HL-60 (cell line): ENCODE measurements around the gene GMCL2.
"Not testable (repeated sequence)": the region's sequence is repeated elsewhere in the genome, so short reads cannot be mapped to it uniquely, and the experiment has no call there.

Experiments used
- DNase-seq, 2 experiments: peaks; one replicate each; pipeline ENCODE4 v3.0.0-alpha.2; 2010 to 2020; ENCODE audit warnings: low read depth in 1 of 2, low spot score in 1 of 2
- H3K27ac ChIP-seq: fragments of 250-450 bp; sonication (Bioruptor Pico); replicated peaks from 2 replicates; pipeline ENCODE4 v1.5.1; 2020; ENCODE audit warnings: mild to moderate bottlenecking, moderate library complexity
- H3K27me3 ChIP-seq: fragments of 250-450 bp; sonication (Bioruptor Pico); 2 replicates; pipeline ENCODE4 v1.5.1; 2021; ENCODE audit warnings: mild to moderate bottlenecking, moderate library complexity; ENCODE audit not compliant: insufficient read depth, poor library complexity, severe bottlenecking
- H3K4me3 ChIP-seq: replicated peaks from 2 replicates; pipeline ENCODE4 v1.5.1; 2011; ENCODE audit warnings: mild to moderate bottlenecking, control low read depth, low read length; ENCODE audit not compliant: insufficient read depth
- GABPA ChIP-seq: IDR thresholded peaks from 2 replicates; pipeline ENCODE4 v1.6.1; 2012; ENCODE audit warnings: low read depth
- POLR2AphosphoS5 ChIP-seq: IDR thresholded peaks from 2 replicates; pipeline ENCODE4 v1.6.1; 2012; ENCODE audit warnings: low read depth
- SPI1 ChIP-seq: IDR thresholded peaks from 2 replicates; pipeline ENCODE4 v1.6.1; 2012; ENCODE audit warnings: low read depth, mild to moderate bottlenecking, borderline replicate concordance
- TF ChIP-seq, protein P1 (sequence below): IDR thresholded peaks from 2 replicates; pipeline ENCODE4 v1.6.1; 2012; ENCODE audit warnings: low read depth; ENCODE audit not compliant: insufficient replicate concordance
- TF ChIP-seq, protein P2 (sequence below): IDR thresholded peaks from one replicate; pipeline ENCODE4 v1.5.1; 2011; ENCODE audit warnings: low read length, control low read depth, inconsistent platforms; ENCODE audit not compliant: insufficient read depth

The GMCL2 gene

DNA sequence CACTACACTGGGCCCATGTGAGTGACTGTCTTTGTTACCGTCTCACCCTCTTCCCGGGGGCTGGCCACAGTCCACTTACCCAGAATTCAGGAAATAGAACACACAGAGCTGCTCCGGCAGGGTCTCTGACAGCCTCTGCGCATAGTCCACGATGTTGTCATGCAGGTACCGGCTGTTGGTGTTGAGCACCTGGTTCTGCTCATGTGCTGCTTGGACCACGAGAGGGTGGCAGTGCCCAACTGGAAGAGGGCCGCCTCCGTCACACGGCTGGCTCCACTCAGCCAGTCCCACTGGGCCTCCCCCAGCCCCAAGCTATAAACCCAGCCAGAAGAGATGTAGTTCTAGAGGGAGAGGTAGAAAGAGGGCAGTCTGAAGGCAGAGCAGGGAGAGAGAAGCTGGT is 42.7 kb upstream of the GMCL2 start:
- Histone ChIP-seq H3K27me3 (no peaks in the 10 kb centered on the region), H3K27ac (no peak overlapping the region), H3K4me3 (no peak overlapping the region)
- no peak for DNase-seq
- TF ChIP-seq, protein P1, sequence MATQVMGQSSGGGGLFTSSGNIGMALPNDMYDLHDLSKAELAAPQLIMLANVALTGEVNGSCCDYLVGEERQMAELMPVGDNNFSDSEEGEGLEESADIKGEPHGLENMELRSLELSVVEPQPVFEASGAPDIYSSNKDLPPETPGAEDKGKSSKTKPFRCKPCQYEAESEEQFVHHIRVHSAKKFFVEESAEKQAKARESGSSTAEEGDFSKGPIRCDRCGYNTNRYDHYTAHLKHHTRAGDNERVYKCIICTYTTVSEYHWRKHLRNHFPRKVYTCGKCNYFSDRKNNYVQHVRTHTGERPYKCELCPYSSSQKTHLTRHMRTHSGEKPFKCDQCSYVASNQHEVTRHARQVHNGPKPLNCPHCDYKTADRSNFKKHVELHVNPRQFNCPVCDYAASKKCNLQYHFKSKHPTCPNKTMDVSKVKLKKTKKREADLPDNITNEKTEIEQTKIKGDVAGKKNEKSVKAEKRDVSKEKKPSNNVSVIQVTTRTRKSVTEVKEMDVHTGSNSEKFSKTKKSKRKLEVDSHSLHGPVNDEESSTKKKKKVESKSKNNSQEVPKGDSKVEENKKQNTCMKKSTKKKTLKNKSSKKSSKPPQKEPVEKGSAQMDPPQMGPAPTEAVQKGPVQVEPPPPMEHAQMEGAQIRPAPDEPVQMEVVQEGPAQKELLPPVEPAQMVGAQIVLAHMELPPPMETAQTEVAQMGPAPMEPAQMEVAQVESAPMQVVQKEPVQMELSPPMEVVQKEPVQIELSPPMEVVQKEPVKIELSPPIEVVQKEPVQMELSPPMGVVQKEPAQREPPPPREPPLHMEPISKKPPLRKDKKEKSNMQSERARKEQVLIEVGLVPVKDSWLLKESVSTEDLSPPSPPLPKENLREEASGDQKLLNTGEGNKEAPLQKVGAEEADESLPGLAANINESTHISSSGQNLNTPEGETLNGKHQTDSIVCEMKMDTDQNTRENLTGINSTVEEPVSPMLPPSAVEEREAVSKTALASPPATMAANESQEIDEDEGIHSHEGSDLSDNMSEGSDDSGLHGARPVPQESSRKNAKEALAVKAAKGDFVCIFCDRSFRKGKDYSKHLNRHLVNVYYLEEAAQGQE: no peak
- TF ChIP-seq, protein P2, sequence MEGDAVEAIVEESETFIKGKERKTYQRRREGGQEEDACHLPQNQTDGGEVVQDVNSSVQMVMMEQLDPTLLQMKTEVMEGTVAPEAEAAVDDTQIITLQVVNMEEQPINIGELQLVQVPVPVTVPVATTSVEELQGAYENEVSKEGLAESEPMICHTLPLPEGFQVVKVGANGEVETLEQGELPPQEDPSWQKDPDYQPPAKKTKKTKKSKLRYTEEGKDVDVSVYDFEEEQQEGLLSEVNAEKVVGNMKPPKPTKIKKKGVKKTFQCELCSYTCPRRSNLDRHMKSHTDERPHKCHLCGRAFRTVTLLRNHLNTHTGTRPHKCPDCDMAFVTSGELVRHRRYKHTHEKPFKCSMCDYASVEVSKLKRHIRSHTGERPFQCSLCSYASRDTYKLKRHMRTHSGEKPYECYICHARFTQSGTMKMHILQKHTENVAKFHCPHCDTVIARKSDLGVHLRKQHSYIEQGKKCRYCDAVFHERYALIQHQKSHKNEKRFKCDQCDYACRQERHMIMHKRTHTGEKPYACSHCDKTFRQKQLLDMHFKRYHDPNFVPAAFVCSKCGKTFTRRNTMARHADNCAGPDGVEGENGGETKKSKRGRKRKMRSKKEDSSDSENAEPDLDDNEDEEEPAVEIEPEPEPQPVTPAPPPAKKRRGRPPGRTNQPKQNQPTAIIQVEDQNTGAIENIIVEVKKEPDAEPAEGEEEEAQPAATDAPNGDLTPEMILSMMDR: no peak
- no peak for TF ChIP-seq GABPA
- TF ChIP-seq POLR2AphosphoS5: no peak

DNA sequence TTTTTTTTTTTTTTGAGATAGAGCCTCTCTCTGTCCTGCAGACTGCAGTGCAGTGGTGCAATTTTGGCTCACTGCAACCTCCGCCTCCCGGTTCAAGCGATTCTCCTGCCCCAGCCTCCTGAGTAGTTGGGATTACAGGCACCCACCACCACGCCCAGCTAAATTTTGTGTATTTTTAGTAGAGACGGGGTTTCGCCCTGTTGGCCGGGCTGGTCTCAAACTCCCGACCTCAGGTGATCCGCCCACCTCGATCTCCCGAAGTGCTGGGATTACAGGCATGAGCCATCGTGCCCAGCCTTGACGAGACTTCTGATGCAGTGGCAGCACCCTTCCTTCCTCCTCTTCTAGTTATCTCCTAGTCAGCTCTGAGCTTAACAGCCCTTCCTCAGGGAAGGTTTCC is 41.9 kb upstream of the GMCL2 start:
- not testable (repeated sequence) for H3K4me3 ChIP-seq, H3K27ac ChIP-seq, DNase-seq, H3K27me3 ChIP-seq

DNA sequence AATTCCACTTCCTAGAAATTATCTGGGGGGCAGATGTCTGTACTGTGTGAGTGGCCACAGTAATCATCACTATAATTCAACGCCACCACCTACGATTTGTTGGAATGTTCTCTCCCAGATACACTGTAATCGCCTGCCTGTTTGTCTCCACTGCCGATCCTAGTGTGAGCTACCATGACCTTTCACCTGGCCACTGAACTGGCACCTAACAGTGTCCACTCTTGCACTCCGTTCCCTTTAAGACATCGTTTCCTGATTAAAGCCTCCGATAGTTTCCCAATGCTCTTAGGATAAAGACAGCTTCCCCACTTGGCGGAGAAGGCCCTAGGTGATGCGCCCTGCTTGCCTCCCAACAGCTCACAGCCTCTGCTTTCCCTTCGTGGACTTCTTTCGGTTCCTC is 41.4 kb upstream of the GMCL2 start:
- no peak for TF ChIP-seq SPI1
- no peak for TF ChIP-seq GABPA
- TF ChIP-seq POLR2AphosphoS5: no peak
- TF ChIP-seq, protein P2: no peak
- TF ChIP-seq, protein P1: no peak
- H3K27ac ChIP-seq: no peak overlapping the region
- H3K4me3 ChIP-seq: no peak overlapping the region
- H3K27me3 ChIP-seq: no peaks in the 10 kb centered on the region
- DNase-seq: no peak

DNA sequence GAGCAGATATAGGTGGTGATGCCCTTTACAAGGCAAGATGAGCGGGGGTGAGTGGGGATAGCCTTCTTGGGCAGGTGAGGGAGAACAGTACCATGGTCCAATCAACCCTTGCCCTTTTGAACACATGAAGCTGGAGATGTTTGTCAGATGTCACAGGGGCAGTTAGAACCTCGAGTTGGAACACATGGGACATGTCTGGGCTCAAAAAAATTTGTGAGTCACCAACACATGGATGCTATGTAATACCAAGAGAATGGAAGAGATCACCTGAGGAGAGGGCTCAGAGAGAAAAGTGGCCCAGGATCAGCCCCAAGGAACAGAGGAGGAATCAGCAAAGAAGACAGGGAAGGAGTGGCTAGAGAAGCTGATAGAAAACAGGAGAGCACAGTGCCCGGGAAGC is 40.8 kb upstream of the GMCL2 start:
- Histone ChIP-seq H3K4me3 (no peak overlapping the region), H3K27me3 (no peaks in the 10 kb centered on the region), H3K27ac (no peak overlapping the region)
- no peak for DNase-seq
- TF ChIP-seq SPI1 (no peak), GABPA (no peak), POLR2AphosphoS5 (no peak)
- TF ChIP-seq, protein P2: no peak
- TF ChIP-seq, protein P1: no peak
